22Rv1 (cell line): ENCODE results near the gene MAEA.

ENCODE experiments used
- ZFX ChIP-seq: fragments of 450-650 bp; IDR thresholded peaks from 2 replicates; pipeline ENCODE4 v1.6.1; 2017; ENCODE audit warnings: antibody characterized with exemption, borderline replicate concordance
- TF ChIP-seq, protein P1 (sequence below): fragments of 450-650 bp; IDR thresholded peaks from 2 replicates; pipeline ENCODE4 v1.5.1; 2017; ENCODE audit warnings: mild to moderate bottlenecking

DNA sequence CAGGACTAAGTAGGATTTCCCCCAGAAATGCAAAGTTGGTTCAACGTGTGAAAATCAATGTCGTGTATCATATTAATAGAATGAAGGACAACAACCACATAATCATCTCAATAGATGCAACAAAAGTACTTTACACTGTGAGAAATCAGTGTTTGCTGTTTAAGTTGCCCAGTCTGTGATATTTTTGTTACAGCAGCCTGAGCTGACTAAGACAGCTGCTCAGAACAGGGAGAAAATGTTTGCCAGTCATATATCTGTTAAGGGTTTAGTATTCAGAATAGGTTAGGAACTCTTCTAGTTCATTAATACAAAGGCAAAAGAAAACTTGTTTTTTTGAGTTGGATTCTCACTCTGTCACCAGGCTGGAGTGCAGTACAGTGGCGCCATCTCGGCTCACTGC, 12.5 kb downstream of the MAEA start:
- TF ChIP-seq, protein P1, sequence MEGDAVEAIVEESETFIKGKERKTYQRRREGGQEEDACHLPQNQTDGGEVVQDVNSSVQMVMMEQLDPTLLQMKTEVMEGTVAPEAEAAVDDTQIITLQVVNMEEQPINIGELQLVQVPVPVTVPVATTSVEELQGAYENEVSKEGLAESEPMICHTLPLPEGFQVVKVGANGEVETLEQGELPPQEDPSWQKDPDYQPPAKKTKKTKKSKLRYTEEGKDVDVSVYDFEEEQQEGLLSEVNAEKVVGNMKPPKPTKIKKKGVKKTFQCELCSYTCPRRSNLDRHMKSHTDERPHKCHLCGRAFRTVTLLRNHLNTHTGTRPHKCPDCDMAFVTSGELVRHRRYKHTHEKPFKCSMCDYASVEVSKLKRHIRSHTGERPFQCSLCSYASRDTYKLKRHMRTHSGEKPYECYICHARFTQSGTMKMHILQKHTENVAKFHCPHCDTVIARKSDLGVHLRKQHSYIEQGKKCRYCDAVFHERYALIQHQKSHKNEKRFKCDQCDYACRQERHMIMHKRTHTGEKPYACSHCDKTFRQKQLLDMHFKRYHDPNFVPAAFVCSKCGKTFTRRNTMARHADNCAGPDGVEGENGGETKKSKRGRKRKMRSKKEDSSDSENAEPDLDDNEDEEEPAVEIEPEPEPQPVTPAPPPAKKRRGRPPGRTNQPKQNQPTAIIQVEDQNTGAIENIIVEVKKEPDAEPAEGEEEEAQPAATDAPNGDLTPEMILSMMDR: no peak
- no peak for TF ChIP-seq ZFX
